HepG2 (cell line): Measurements from ENCODE around the gene GSTK1. TPM values are rescaled to one million over a fixed set of nuclear protein-coding genes. Genes with fewer than 3 reads are reported as not detected.
A peak's percentile ranks its signal among the peaks of the same experiment; 100 is the strongest.

Source experiments
- ARID5B ChIP-seq: IDR thresholded peaks from 2 replicates; pipeline ENCODE4 v1.4.0; 2020; ENCODE audit warnings: mild to moderate bottlenecking, missing genetic modification reagents
- ARNT2 ChIP-seq: sonication (generic); formaldehyde crosslinking; IDR thresholded peaks from 2 replicates; pipeline ENCODE4 v1.8.0; 2022; ENCODE audit warnings: mild to moderate bottlenecking, low read depth, missing genetic modification reagents, moderate library complexity
- BCLAF1 ChIP-seq: fragments of 450-650 bp; IDR thresholded peaks from 2 replicates; pipeline ENCODE4 v1.6.1; 2017; ENCODE audit warnings: mild to moderate bottlenecking
- CENPBD1 ChIP-seq: sonication (generic); formaldehyde crosslinking; IDR thresholded peaks from 2 replicates; pipeline ENCODE4 v1.8.0; 2022; ENCODE audit warnings: missing genetic modification reagents, low read depth, mild to moderate bottlenecking, borderline replicate concordance
- HHEX ChIP-seq: IDR thresholded peaks from 2 replicates; pipeline ENCODE4 v1.6.1; 2016; ENCODE audit warnings: control low read depth
- HNRNPK ChIP-seq: fragments of 200-400 bp; formaldehyde crosslinking; IDR thresholded peaks from 2 replicates; pipeline ENCODE4 v1.6.1; 2018; ENCODE audit warnings: low read length, low read depth, moderate library complexity, mild to moderate bottlenecking; ENCODE audit not compliant: poor library complexity, severe bottlenecking
- KLF13 ChIP-seq: sonication (generic); formaldehyde crosslinking; IDR thresholded peaks from 2 replicates; pipeline ENCODE4 v1.4.0; 2020; ENCODE audit warnings: mild to moderate bottlenecking, missing genetic modification reagents
- MED1 ChIP-seq: sonication (generic); formaldehyde crosslinking; IDR thresholded peaks from 2 replicates; pipeline ENCODE4 v1.4.0; 2020; ENCODE audit warnings: missing genetic modification reagents
- MIXL1 ChIP-seq: IDR thresholded peaks from 2 replicates; pipeline ENCODE4 v1.6.1; 2016
- NFKB2 ChIP-seq: sonication (generic); formaldehyde crosslinking; IDR thresholded peaks from 2 replicates; pipeline ENCODE4 v1.4.0; 2020; ENCODE audit warnings: missing genetic modification reagents, borderline replicate concordance
- PHF21A ChIP-seq: sonication (generic); formaldehyde crosslinking; IDR thresholded peaks from 2 replicates; pipeline ENCODE4 v1.5.0; 2020; ENCODE audit warnings: mild to moderate bottlenecking, missing genetic modification reagents
- RFX3 ChIP-seq: IDR thresholded peaks from 2 replicates; pipeline ENCODE4 v1.6.1; 2016; ENCODE audit warnings: missing biosample characterization, missing genetic modification reagents
- RFX5 ChIP-seq: IDR thresholded peaks from 2 replicates; pipeline ENCODE4 v1.6.1; 2011; ENCODE audit warnings: low read depth, low read length, improper control_type of control experiment
- TARDBP ChIP-seq: sonication (generic); formaldehyde crosslinking; IDR thresholded peaks from 2 replicates; pipeline ENCODE4 v1.8.0; 2022; ENCODE audit warnings: mild to moderate bottlenecking, missing genetic modification reagents
- ZNF260 ChIP-seq: sonication (generic); formaldehyde crosslinking; IDR thresholded peaks from 2 replicates; pipeline ENCODE4 v1.4.0; 2020; ENCODE audit warnings: missing genetic modification reagents, low read depth, mild to moderate bottlenecking, borderline replicate concordance
- ZNF33A ChIP-seq: sonication (generic); formaldehyde crosslinking; IDR thresholded peaks from 2 replicates; pipeline ENCODE4 v1.5.1; 2020; ENCODE audit warnings: missing genetic modification reagents, mild to moderate bottlenecking, moderate library complexity, borderline replicate concordance
- ZNF550 ChIP-seq: sonication (generic); formaldehyde crosslinking; IDR thresholded peaks from 2 replicates; pipeline ENCODE4 v1.4.0; 2020; ENCODE audit warnings: mild to moderate bottlenecking, missing genetic modification reagents, borderline replicate concordance
- ZNF639 ChIP-seq: conservative IDR thresholded peaks from 2 replicates; pipeline ENCODE4 v1.6.1; 2018; ENCODE audit warnings: missing genetic modification reagents
- ZNF670 ChIP-seq: sonication (generic); formaldehyde crosslinking; IDR thresholded peaks from 2 replicates; pipeline ENCODE4 v1.8.0; 2022; ENCODE audit warnings: mild to moderate bottlenecking, missing genetic modification reagents, borderline replicate concordance
- ZNF816 ChIP-seq: sonication (generic); formaldehyde crosslinking; IDR thresholded peaks from 2 replicates; pipeline ENCODE4 v1.8.0; 2022; ENCODE audit warnings: missing genetic modification reagents, mild to moderate bottlenecking, borderline replicate concordance
- ZNF879 ChIP-seq: sonication (generic); formaldehyde crosslinking; IDR thresholded peaks from 2 replicates; pipeline ENCODE4 v1.8.1; 2023; ENCODE audit warnings: missing genetic modification reagents
- polyA plus RNA-seq, 8 experiments: library from polyadenylated mRNA; depleted of rRNA in 3 of 8; stranded (reverse) in 7 of 8; unstranded in 1 of 8; fragments of >200 nt; fragmentation: Illumina TruSeq in 4 of 8; extraction: Trizol in 4 of 8; gene quantifications; 2 replicates each; pipeline versions ENCODE4 v1.2.1 to v1.2.3, GENCODE V29; 2011 to 2016; ENCODE audit warnings: low read depth in 4 of 8, missing spikeins in 1 of 8, mixed read lengths in 1 of 8; ENCODE audit not compliant: insufficient read depth in 1 of 8
- total RNA-seq, 5 experiments: library from RNA; depleted of rRNA; stranded (reverse); fragments of >200 nt; fragmentation: Illumina TruSeq; extraction: Trizol; gene quantifications; 2 replicates each; pipeline ENCODE4 v1.2.3, GENCODE V29; 2016; ENCODE audit warnings: low read depth in 1 of 5

Gene GSTK1
- total and polyA plus RNA-seq, 2 of the 13 experiments (the other 11 are each of a cell fraction or from before 2014, with no cell fraction given) = 64.6 to 92.1 TPM

GRCh38 chr7:143263266-143264195, at the start of gene GSTK1 (continued):
- TF ChIP-seq HNRNPK (no peak), KLF13 (no peak), HHEX (CRISPR knock-in tag) (no peak), ARNT2 (CRISPR knock-in tag) (peak; percentile 80), RFX3 (no peak), BCLAF1 (no peak), ZNF33A (CRISPR knock-in tag) (peak; percentile 53; the same call in 1 of the 2 replicates), ZNF260 (CRISPR knock-in tag) (no peak), MIXL1 (CRISPR knock-in tag) (peak; percentile 62; the same call in 1 of the 2 replicates), MED1 (CRISPR knock-in tag) (peak; percentile 58; the same call in 1 of the 2 replicates), CENPBD1 (no peak), ZNF670 (peak; percentile 83; the same call in 1 of the 2 replicates), NFKB2 (CRISPR knock-in tag) (peak; percentile 81; the same call in 1 of the 2 replicates), PHF21A (CRISPR knock-in tag) (peak; percentile 91), ZNF639 (CRISPR knock-in tag) (no peak; the same call in 1 of the 2 replicates), ZNF879 (CRISPR knock-in tag) (0 out of 2 replicates have a peak, but pooled peaks have one; percentile 32), TARDBP (CRISPR knock-in tag) (peak; percentile 79), ZNF550 (CRISPR knock-in tag) (no peak), RFX5 (no peak), ZNF816 (peak; percentile 87; the same call in 1 of the 2 replicates), ARID5B (CRISPR knock-in tag) (peak; percentile 41; the same call in 1 of the 2 replicates)
